ENCODE measurements around the gene GJC2. TPM values are rescaled to one million over a fixed set of nuclear protein-coding genes. Genes with fewer than 3 reads are reported as not detected.

GJC2 gene
- total RNA-seq, 1 experiment from 2014 or later = 0.72 TPM

DNA sequence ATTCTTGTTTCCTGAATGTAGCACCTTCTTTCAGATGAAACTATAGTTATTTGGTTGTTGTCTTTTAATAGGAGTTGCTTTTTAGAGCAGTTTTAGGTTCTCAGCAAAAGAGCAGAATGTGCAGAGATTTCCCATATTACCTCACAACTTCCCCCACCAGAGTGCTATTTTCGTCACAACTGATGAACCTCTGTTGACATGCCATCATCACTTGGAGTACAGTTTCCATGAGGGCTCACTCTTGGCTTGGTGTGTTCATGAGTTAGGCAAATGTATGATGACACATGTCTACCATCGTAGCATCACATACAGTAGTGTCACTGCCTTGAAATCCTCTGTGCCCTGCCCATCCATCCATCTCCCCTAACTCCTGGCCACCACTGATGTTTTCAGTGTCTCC lies 19.6 kb downstream of the GJC2 start:
- Mint-ChIP-seq H3K4me1 (peaks cover 8% of the 10 kb centered on the region; the same call in 1 of the 2 replicates), H3K27ac (no peak overlapping the region), H3K36me3 (no peaks in the 10 kb centered on the region), H3K4me3 (no peak overlapping the region), H3K9me3 (no peaks in the 10 kb centered on the region), H3K27me3 (ENCODE audit: low read depth) (no peaks in the 10 kb centered on the region)
- CTCF ChIA-PET = no interaction called here
- TF ChIP-seq ZNF219 (CRISPR knock-in tag; IDR thresholded peaks at IDR 0.05; ENCODE audit: borderline replicate concordance) (no peak), NFE2L1 (CRISPR knock-in tag; IDR thresholded peaks at IDR 0.05) (no peak), FOXJ3 (CRISPR knock-in tag; IDR thresholded peaks at IDR 0.05; ENCODE audit: borderline replicate concordance) (no peak), MYBL2 (CRISPR knock-in tag; IDR thresholded peaks at IDR 0.05) (no peak)
- TF ChIP-seq, protein P1, sequence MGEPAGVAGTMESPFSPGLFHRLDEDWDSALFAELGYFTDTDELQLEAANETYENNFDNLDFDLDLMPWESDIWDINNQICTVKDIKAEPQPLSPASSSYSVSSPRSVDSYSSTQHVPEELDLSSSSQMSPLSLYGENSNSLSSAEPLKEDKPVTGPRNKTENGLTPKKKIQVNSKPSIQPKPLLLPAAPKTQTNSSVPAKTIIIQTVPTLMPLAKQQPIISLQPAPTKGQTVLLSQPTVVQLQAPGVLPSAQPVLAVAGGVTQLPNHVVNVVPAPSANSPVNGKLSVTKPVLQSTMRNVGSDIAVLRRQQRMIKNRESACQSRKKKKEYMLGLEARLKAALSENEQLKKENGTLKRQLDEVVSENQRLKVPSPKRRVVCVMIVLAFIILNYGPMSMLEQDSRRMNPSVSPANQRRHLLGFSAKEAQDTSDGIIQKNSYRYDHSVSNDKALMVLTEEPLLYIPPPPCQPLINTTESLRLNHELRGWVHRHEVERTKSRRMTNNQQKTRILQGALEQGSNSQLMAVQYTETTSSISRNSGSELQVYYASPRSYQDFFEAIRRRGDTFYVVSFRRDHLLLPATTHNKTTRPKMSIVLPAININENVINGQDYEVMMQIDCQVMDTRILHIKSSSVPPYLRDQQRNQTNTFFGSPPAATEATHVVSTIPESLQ (CRISPR knock-in tag; IDR thresholded peaks at IDR 0.05) = no peak
- TF ChIP-seq, protein P2, sequence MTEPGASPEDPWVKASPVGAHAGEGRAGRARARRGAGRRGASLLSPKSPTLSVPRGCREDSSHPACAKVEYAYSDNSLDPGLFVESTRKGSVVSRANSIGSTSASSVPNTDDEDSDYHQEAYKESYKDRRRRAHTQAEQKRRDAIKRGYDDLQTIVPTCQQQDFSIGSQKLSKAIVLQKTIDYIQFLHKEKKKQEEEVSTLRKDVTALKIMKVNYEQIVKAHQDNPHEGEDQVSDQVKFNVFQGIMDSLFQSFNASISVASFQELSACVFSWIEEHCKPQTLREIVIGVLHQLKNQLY (CRISPR knock-in tag; IDR thresholded peaks at IDR 0.05) = no peak
- ATAC-seq (no peak), DNase-seq (ENCODE audit: low spot score) (no peak)
- POLR2A ChIA-PET = no interaction called here

DNA sequence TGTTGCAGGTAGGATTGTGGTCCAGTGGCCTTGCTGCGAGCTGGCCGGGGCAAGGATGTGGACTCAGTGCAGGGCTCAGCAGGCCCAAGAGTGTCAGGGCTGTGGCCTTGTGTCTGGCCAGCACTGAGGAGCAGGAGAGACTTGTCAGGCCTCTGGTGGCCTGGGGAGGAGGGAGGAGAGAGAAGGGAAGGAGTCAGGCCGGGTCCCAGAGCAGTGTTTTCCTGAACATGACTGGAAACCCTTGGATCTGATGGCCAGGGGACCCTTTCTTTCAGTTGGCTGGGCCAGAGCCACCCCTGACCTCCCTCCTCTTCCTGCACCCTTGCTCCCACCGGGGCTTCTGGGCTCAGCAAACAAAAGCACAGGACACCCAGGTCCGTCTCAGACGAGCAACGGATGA lies 20.9 kb downstream of the GJC2 start:
- POLR2A ChIA-PET = no interaction called here
- TF ChIP-seq, protein P3, sequence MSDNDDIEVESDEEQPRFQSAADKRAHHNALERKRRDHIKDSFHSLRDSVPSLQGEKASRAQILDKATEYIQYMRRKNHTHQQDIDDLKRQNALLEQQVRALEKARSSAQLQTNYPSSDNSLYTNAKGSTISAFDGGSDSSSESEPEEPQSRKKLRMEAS (CRISPR knock-in tag; IDR thresholded peaks at IDR 0.05) = no peak
- TF ChIP-seq NR1H2 (CRISPR knock-in tag; IDR thresholded peaks at IDR 0.05) (no peak), RELA (CRISPR knock-in tag; IDR thresholded peaks at IDR 0.05; ENCODE audit: borderline replicate concordance) (no peak), NFE2L1 (CRISPR knock-in tag; IDR thresholded peaks at IDR 0.05) (no peak), SMAD3 (CRISPR knock-in tag; IDR thresholded peaks at IDR 0.05; ENCODE audit: borderline replicate concordance) (no peak), ZNF396 (CRISPR knock-in tag; IDR thresholded peaks at IDR 0.05; ENCODE audit: borderline replicate concordance) (no peak), ZNF416 (CRISPR knock-in tag; IDR thresholded peaks at IDR 0.05) (no peak), IRF2 (CRISPR knock-in tag; IDR thresholded peaks at IDR 0.05; ENCODE audit: borderline replicate concordance, low read depth) (no peak), FOXJ3 (CRISPR knock-in tag; IDR thresholded peaks at IDR 0.05; ENCODE audit: borderline replicate concordance) (no peak), JUN (CRISPR knock-in tag; IDR thresholded peaks at IDR 0.05) (no peak), HMGA2 (CRISPR knock-in tag; IDR thresholded peaks at IDR 0.05) (no peak), NFATC4 (CRISPR knock-in tag; IDR thresholded peaks at IDR 0.05) (no peak), SP1 (CRISPR knock-in tag; conservative IDR thresholded peaks at IDR 0.05) (no peak)
- TF ChIP-seq, protein P4, sequence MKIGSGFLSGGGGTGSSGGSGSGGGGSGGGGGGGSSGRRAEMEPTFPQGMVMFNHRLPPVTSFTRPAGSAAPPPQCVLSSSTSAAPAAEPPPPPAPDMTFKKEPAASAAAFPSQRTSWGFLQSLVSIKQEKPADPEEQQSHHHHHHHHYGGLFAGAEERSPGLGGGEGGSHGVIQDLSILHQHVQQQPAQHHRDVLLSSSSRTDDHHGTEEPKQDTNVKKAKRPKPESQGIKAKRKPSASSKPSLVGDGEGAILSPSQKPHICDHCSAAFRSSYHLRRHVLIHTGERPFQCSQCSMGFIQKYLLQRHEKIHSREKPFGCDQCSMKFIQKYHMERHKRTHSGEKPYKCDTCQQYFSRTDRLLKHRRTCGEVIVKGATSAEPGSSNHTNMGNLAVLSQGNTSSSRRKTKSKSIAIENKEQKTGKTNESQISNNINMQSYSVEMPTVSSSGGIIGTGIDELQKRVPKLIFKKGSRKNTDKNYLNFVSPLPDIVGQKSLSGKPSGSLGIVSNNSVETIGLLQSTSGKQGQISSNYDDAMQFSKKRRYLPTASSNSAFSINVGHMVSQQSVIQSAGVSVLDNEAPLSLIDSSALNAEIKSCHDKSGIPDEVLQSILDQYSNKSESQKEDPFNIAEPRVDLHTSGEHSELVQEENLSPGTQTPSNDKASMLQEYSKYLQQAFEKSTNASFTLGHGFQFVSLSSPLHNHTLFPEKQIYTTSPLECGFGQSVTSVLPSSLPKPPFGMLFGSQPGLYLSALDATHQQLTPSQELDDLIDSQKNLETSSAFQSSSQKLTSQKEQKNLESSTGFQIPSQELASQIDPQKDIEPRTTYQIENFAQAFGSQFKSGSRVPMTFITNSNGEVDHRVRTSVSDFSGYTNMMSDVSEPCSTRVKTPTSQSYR (CRISPR knock-in tag; IDR thresholded peaks at IDR 0.05) = no peak
- TF ChIP-seq, protein P5, sequence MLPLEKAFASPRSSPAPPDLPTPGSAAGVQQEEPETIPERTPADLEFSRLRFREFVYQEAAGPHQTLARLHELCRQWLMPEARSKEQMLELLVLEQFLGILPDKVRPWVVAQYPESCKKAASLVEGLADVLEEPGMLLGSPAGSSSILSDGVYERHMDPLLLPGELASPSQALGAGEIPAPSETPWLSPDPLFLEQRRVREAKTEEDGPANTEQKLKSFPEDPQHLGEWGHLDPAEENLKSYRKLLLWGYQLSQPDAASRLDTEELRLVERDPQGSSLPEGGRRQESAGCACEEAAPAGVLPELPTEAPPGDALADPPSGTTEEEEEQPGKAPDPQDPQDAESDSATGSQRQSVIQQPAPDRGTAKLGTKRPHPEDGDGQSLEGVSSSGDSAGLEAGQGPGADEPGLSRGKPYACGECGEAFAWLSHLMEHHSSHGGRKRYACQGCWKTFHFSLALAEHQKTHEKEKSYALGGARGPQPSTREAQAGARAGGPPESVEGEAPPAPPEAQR (CRISPR knock-in tag; IDR thresholded peaks at IDR 0.05) = no peak
- TF ChIP-seq, protein P6, sequence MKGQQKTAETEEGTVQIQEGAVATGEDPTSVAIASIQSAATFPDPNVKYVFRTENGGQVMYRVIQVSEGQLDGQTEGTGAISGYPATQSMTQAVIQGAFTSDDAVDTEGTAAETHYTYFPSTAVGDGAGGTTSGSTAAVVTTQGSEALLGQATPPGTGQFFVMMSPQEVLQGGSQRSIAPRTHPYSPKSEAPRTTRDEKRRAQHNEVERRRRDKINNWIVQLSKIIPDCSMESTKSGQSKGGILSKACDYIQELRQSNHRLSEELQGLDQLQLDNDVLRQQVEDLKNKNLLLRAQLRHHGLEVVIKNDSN (CRISPR knock-in tag; IDR thresholded peaks at IDR 0.05) = no peak
- TF ChIP-seq, protein P7, sequence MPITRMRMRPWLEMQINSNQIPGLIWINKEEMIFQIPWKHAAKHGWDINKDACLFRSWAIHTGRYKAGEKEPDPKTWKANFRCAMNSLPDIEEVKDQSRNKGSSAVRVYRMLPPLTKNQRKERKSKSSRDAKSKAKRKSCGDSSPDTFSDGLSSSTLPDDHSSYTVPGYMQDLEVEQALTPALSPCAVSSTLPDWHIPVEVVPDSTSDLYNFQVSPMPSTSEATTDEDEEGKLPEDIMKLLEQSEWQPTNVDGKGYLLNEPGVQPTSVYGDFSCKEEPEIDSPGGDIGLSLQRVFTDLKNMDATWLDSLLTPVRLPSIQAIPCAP (CRISPR knock-in tag; IDR thresholded peaks at IDR 0.05) = no peak
- TF ChIP-seq, protein P8, sequence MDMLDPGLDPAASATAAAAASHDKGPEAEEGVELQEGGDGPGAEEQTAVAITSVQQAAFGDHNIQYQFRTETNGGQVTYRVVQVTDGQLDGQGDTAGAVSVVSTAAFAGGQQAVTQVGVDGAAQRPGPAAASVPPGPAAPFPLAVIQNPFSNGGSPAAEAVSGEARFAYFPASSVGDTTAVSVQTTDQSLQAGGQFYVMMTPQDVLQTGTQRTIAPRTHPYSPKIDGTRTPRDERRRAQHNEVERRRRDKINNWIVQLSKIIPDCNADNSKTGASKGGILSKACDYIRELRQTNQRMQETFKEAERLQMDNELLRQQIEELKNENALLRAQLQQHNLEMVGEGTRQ (CRISPR knock-in tag; IDR thresholded peaks at IDR 0.05) = no peak
- TF ChIP-seq, protein P9, sequence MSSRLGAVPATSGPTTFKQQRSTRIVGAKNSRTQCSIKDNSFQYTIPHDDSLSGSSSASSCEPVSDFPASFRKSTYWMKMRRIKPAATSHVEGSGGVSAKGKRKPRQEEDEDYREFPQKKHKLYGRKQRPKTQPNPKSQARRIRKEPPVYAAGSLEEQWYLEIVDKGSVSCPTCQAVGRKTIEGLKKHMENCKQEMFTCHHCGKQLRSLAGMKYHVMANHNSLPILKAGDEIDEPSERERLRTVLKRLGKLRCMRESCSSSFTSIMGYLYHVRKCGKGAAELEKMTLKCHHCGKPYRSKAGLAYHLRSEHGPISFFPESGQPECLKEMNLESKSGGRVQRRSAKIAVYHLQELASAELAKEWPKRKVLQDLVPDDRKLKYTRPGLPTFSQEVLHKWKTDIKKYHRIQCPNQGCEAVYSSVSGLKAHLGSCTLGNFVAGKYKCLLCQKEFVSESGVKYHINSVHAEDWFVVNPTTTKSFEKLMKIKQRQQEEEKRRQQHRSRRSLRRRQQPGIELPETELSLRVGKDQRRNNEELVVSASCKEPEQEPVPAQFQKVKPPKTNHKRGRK (CRISPR knock-in tag; IDR thresholded peaks at IDR 0.05; ENCODE audit: borderline replicate concordance) = no peak
- TF ChIP-seq, protein P2 (CRISPR knock-in tag; IDR thresholded peaks at IDR 0.05) = no peak
- Mint-ChIP-seq H3K36me3 (no peaks in the 10 kb centered on the region), H3K4me1 (0 out of 2 replicates have a peak, but pooled peaks cover 5% of the 10 kb centered on the region), H3K27ac (no peak overlapping the region), H3K27me3 (ENCODE audit: low read depth) (no peaks in the 10 kb centered on the region), H3K4me3 (no peak overlapping the region), H3K9me3 (no peaks in the 10 kb centered on the region)
- ATAC-seq (no peak), DNase-seq (ENCODE audit: low spot score) (no peak)
- CTCF ChIA-PET = no interaction called here
